ENCODE measurements around the gene PHPT1.
A peak's percentile ranks its signal among the peaks of the same experiment; 100 is the strongest.

- TF ChIP-seq CTCF (IDR thresholded peaks at IDR 0.05 in 4 of 5, conservative IDR thresholded peaks at IDR 0.05 in 1 of 5) (no peak), POLR2A (IDR thresholded peaks at IDR 0.05) (peak; percentile 73 to 85)
Observed at GRCh38 chr9:136847826-136848392, 1.3 kb upstream of the PHPT1 start.

Measured in gastrocnemius medialis (tissue), 4 donors.